ENCODE measurements around the gene ME3.
A peak's percentile ranks its signal among the peaks of the same experiment; 100 is the strongest.

ME3 gene

DNA sequence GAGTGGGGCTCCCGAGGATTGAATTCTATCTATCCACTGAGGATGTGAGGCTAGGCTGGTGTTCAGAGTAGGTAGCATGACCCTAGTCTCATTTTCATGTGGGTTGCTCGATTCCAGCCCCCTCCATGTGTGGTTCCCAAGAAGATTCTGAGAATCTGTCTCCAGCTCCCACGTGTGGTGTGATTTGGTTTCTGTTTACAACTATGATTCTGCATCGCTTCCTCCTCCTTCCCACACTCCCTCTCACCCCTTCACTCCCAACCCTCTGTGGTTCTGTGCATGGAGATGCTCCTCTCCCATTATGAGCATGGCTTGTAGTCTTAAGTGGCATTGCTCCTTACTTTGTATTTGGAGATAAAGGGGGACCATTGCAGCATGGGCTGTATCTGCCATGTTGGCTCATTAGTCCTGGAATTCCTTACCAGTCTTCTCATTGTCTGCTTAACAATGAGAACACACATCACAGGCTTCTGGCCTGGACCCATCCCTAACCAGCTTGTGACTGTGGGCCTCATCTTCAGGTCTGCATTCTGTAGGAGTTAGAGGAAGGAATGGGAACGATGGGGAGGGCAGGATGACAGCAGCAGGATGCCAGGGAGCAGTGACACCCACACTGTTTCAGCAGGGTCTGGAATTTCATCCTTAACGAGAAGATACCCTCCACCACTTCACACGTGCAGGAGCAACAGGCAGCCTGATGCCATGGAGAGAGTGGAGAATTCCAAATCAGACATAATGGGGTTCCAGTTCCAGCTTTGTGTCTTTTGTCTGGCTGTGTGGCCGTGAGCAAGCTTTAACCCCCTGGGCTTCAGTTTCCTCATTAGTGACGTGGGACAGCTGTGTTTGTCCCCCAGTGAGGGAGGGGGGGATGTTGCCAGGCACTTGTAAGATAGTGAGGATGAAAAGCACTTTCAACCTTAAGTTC is 211.7 kb downstream of the ME3 start:
- peak; percentile 42 for DNase-seq (ENCODE audit: low read depth)

- DNase-seq (ENCODE audit: low read depth): peak; percentile 93
Measured at GRCh38 chr11:86459682-86460460, 212.5 kb downstream of the ME3 start.

DNA sequence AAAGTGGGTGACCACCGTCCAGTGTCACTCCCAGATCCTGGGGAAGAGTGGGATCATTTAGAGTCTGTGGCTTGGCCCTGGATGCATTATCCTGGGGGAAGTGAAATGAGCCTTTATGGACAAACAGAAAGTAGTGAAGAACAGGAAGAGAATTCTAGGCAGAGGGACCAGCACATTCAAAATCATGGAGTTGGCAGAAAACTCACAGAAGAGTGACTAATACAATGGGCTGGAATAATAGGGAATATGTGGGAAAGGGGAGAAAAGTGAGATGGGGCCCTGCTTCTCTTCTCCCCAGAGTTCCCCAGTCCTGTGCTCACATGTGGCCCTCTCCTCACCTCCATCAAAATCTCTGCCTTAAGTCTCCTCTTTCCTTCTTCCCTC is 213.4 kb downstream of the ME3 start:
- peak; percentile 71 for DNase-seq (ENCODE audit: low read depth)

GRCh38 chr11:86458294-86459001 is 214.0 kb downstream of the ME3 start:
- no peak for DNase-seq (ENCODE audit: low read depth)

GRCh38 chr11:86456075-86456939 is 216.1 kb downstream of the ME3 start:
- DNase-seq (ENCODE audit: low read depth): peak; percentile 83

GRCh38 chr11:86453290-86454030 is 219.0 kb downstream of the ME3 start:
- no peak for DNase-seq (ENCODE audit: low read depth)

- DNase-seq (ENCODE audit: low read depth): no peak
Measured at GRCh38 chr11:86449993-86450629, 222.3 kb downstream of the ME3 start.

- no peak for DNase-seq (ENCODE audit: low read depth)
Measured at GRCh38 chr11:86447763-86448480, 224.5 kb downstream of the ME3 start.

DNA sequence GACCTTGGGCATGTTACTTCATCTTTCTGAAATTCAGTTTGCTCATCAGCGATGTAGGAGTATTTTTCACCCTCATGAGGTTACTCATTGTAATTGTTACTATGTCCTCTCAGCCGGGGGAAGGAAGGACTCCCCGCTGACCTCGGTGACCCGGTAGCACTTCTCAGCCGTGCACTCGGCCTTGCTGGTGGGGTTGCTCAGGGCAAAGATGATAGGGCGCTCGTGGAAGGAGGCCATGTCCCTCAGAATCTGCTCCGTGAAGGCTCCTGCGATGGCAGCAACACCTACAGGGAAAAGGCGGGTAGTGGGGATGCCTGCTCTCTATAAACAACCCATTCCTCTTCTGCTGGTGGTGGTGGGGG is 225.5 kb downstream of the ME3 start:
- DNase-seq (ENCODE audit: low read depth): no peak

DNA sequence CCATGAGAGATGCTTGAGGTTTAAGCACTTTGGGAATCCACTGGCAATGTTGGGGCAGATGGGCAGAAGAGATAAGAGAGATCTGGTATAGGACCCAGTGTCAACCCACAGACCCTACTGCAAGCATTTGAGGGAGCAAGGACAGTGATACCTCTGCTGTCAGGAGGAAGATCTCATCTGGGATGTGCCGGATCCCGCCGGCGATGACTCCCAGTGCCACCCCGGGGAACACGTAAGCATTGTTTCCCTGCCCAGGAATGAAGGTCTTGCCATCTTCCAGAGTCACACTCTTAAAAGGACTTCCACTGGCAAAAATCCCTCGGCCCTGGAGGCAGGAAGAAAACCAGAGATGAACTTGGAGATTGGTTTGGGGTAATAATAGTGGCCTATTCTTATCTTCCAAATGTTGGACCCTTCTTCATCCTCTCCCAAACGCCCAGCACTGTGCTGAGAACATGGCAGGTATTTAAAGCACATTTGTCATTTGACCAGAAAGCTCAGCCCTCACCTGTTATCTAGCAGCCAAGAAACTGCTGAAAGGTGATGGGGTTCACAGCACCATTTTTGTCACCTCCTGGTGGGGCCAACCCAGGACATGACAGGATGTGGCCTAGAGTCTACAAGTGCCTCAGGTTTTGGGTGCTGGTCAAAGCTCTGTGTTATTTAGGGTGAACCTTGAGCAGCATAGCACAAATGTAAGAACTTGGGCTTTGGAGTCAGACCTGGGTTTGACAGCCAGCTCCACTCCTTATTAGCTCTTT is 226.1 kb downstream of the ME3 start:
- DNase-seq (ENCODE audit: low read depth): no peak

- no peak for DNase-seq (ENCODE audit: low read depth)
Measured at GRCh38 chr11:86444981-86445380, 227.4 kb downstream of the ME3 start.

- no peak for DNase-seq (ENCODE audit: low read depth)
Measured at GRCh38 chr11:86443415-86443814, 229.0 kb downstream of the ME3 start.

DNA sequence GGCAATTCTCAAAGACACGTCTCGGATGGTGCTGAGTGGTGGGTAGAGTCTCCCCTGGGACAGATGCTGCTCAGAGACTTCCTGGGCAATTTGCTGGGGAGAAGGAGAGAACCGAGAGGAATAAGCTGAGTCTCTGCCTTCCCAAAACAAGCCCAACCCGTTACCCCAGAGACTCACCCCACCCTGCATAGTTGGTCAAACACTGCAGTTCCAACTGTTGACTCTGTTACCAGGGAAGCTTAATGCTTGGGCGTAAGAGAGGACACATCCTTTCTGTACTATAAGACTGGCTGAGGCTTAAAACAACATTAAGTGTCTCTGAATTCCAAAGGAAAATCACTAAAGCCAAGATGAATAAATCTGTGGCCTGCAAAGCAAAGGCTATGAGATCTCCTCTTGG is 229.6 kb downstream of the ME3 start:
- DNase-seq (ENCODE audit: low read depth): peak; percentile 19

- peak; percentile 49 for DNase-seq (ENCODE audit: low read depth)
Measured at GRCh38 chr11:86442420-86442819, 230.0 kb downstream of the ME3 start.

DNA sequence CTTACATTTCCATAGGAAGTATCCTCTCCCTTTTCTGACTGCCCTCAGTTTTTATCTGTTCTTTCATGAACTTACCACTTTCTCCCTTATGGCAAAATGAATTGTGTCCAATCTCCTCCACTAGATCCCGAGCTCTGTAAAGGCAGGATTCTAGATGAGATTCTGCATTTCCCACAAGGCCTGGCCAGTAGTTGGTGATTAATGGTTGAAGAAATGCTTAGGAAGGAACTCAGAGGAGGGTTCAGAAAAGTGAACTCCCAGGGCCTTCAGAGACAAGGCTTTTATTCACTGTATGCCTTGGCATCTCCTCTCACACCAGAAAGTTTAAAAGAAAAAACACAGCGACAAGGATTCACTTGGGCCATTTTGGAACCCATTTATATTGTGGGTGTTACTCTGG is 231.6 kb downstream of the ME3 start:
- no peak for DNase-seq (ENCODE audit: low read depth)

- DNase-seq (ENCODE audit: low read depth): peak; percentile 57
Measured at GRCh38 chr11:86440305-86440716, 232.1 kb downstream of the ME3 start.

DNA sequence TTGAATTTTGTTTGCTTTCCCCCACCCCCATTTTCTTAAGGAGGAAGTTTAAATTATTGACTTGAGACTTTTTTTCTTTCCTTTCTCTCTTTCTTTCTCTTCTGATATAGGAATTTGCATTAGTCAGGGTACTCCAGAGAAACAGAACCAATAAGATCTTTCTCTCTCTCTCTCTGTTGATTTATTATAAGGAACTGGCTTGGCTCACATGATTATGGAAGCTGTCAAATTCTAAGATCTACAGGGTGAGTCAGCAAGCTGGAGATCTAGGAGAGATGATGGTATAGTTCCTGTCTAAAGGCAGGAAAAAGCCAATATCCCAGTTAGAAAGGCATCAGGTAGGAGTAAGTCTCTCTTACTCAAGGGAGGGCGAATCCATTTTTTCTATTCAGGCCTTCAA is 233.7 kb downstream of the ME3 start:
- DNase-seq (ENCODE audit: low read depth): peak; percentile 60

- no peak for DNase-seq (ENCODE audit: low read depth)
Measured at GRCh38 chr11:86435711-86436110, 236.7 kb downstream of the ME3 start.
